ENCODE results near the gene C1QTNF9B.

C1QTNF9B gene

DNA sequence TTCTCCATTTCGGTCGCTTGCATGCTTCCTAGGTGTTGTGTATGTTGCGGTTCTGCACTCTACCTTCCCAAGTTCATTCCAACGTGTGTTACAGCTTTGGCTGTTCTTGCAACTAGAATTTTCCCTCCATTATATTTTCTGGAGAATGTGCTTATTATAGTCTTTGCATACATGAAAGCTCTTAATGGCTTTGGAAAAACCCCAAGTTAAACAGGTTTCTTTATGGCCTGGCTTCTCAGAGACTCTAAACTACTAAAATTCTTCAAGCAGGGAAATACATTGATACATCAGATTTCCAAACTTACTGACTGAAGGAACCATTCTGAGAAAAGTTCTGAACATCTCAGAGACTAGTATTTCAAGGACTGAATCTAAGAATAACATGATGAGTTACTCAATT, 20.0 kb downstream of the C1QTNF9B start:
- no peak for DNase-seq (ENCODE audit: low read depth in 2 of 2)
- TF ChIP-seq, protein P1, sequence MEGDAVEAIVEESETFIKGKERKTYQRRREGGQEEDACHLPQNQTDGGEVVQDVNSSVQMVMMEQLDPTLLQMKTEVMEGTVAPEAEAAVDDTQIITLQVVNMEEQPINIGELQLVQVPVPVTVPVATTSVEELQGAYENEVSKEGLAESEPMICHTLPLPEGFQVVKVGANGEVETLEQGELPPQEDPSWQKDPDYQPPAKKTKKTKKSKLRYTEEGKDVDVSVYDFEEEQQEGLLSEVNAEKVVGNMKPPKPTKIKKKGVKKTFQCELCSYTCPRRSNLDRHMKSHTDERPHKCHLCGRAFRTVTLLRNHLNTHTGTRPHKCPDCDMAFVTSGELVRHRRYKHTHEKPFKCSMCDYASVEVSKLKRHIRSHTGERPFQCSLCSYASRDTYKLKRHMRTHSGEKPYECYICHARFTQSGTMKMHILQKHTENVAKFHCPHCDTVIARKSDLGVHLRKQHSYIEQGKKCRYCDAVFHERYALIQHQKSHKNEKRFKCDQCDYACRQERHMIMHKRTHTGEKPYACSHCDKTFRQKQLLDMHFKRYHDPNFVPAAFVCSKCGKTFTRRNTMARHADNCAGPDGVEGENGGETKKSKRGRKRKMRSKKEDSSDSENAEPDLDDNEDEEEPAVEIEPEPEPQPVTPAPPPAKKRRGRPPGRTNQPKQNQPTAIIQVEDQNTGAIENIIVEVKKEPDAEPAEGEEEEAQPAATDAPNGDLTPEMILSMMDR (IDR thresholded peaks at IDR 0.05; ENCODE audit: low read depth, low read length), result no peak
- no peak overlapping the region for H3K4me3 ChIP-seq (replicated peaks in 1 of 2; ENCODE audit: low read depth in 2 of 2, low read length in 2 of 2)

DNA sequence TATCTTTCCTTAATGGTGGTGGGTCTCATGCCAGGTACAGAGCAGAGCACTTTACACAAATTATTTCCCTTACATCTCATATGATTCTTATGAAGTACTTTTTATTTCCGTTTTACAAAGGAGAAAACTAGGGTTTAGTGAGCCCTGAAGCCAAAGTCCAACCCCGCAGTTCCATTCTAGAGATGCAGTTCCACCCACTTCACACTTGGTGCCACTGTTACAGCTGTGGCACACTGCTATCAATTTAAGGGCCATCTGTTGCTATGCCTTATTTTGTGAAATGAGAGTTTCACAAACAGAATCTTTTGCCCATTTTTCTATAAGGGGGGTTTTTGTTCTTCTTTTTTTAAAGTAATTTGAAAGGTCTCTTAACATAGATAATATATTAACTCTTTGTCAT, 21.0 kb downstream of the C1QTNF9B start:
- peak; percentile 29 to 31 for DNase-seq (ENCODE audit: low read depth in 2 of 2)
- TF ChIP-seq, protein P1 (IDR thresholded peaks at IDR 0.05; ENCODE audit: low read depth, low read length), result peak; percentile 51
- H3K4me3 ChIP-seq (replicated peaks in 1 of 2; ENCODE audit: low read depth in 2 of 2, low read length in 2 of 2), result no peak overlapping the region

DNA sequence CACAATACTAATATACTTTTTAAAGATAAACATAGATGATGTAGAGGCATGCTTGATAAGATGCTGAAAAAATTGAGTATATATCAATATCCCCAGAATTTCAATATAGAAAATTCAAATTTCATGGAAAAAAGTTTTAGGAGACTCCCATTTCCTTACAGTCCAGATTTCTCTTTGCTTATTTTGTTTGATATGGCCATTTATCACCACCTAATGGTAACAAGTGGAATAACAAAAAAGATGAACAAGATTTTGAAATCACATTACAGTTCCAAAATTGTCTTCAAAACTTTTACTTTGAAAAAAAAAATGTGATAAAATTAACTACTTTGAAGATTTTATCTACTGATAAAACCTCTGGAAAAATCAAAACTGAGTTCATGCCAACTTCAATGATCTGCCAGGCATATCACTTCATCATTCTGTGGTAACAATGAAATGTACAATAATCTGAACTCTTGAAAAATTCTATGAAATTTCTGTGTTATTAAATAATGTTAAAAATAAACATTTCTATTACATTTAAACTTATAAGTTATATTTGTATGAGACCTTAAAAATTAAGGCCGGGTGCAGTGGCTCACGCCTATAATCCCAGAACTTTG, 25.6 kb downstream of the C1QTNF9B start:
- TF ChIP-seq, protein P1 (IDR thresholded peaks at IDR 0.05; ENCODE audit: low read depth, low read length), result peak; percentile 41
- peak; percentile 69 for DNase-seq (ENCODE audit: low read depth in 2 of 2)
- H3K4me3 ChIP-seq (replicated peaks in 1 of 2; ENCODE audit: low read depth in 2 of 2, low read length in 2 of 2), result no peak overlapping the region

DNA sequence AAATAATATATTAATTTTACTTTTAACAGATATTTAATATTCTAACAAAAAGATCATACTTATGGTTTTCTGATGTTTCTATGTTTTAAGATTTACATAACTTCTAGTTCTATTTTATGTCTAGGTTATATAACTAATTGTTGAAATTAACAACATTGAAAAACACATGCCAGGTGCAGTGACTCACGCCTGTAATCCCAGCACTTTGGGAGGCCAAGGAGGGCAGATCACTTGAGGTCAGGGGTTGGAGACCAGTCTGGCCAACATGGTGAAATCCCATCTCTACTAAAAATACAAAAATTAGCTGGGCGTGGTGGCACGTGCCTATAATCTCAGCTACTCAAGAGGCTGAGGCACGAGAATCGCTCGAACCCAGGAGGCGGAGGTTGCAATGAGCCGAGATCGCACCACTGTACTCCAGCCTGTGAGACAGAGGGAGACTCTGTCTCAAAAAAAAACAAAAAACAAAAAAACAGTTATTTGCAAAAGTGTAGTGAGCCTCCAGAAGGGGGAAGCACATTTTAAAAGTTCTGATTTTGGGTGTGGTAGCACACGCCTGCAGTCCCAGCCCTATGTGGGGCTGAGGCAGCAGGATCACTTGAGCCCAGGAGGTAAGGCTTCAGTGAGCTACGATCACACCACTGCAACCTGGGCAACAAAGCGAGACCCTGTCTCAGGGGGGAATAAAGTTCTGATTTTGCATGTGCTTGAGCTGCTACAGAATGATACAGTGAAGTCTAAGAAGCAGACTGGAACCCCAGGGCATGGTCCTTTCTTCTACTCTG, 26.8 kb downstream of the C1QTNF9B start:
- DNase-seq (ENCODE audit: low read depth in 2 of 2), result peak in 1 of 2 donors; percentile 13
- TF ChIP-seq, protein P1 (IDR thresholded peaks at IDR 0.05; ENCODE audit: low read depth, low read length), result no peak
- H3K4me3 ChIP-seq (replicated peaks in 1 of 2; ENCODE audit: low read depth in 2 of 2, low read length in 2 of 2), result no peak overlapping the region

GRCh38 chr13:23868521-23868920, 28.8 kb downstream of the C1QTNF9B start:
- DNase-seq (ENCODE audit: low read depth in 2 of 2), result peak; percentile 50 to 93
- no peak overlapping the region for H3K4me3 ChIP-seq (replicated peaks in 1 of 2; ENCODE audit: low read depth in 2 of 2, low read length in 2 of 2)
- TF ChIP-seq, protein P1 (IDR thresholded peaks at IDR 0.05; ENCODE audit: low read depth, low read length), result no peak

- TF ChIP-seq, protein P1 (IDR thresholded peaks at IDR 0.05; ENCODE audit: low read depth, low read length), result no peak
Observed at GRCh38 chr13:23867027-23867491, 30.2 kb downstream of the C1QTNF9B start.

More at GRCh38 chr13:23867027-23867491, 30.2 kb downstream of the C1QTNF9B start:
- peak; percentile 33 to 72 for DNase-seq (ENCODE audit: low read depth in 2 of 2)
- H3K4me3 ChIP-seq (replicated peaks in 1 of 2; ENCODE audit: low read depth in 2 of 2, low read length in 2 of 2), result no peak overlapping the region
